CD4-positive, alpha-beta memory T cell (primary cell): ENCODE measurements around the gene GIPC2. TPM values are rescaled to one million over a fixed set of nuclear protein-coding genes. Genes with fewer than 3 reads are reported as not detected.

Experiments used
- CTCF ChIA-PET: fragments of 350-600 bp; sonication (Branson Sonifier 250); formaldehyde crosslinking; loops from one replicate; lab custom pipeline; 2021; ENCODE audit warnings: inconsistent platforms; ENCODE audit not compliant: partially characterized antibody; lab: Charles Lee
- POLR2A ChIA-PET: fragments of 350-600 bp; sonication (Branson Sonifier 250); formaldehyde crosslinking; loops from one replicate; lab custom pipeline; 2021; ENCODE audit not compliant: partially characterized antibody; lab: Charles Lee
- DNase-seq, 5 donors: peaks; one replicate each; pipeline versions ENCODE4 v3.0.0 to v3.0.0-alpha.2; 2020 to 2022; ENCODE audit warnings: mixed read lengths in 1 of 5
- H3K27ac ChIP-seq: one replicate; pipeline ENCODE4 v1.7.0; 2013; ENCODE audit warnings: low read depth, low read length
- H3K27me3 ChIP-seq: 2 replicates; pipeline ENCODE4 v1.7.0; 2013; ENCODE audit warnings: mild to moderate bottlenecking, low read length, moderate library complexity; ENCODE audit not compliant: insufficient read depth
- H3K36me3 ChIP-seq: 2 replicates; pipeline ENCODE4 v1.7.0; 2013; ENCODE audit warnings: mild to moderate bottlenecking, low read length, moderate library complexity; ENCODE audit not compliant: insufficient read depth
- H3K4me1 ChIP-seq: 2 replicates; pipeline ENCODE4 v1.7.0; 2013; ENCODE audit warnings: mild to moderate bottlenecking, low read length, moderate library complexity; ENCODE audit not compliant: insufficient read depth
- H3K4me3 ChIP-seq, 2 donors: one replicate each; pipeline ENCODE4 v1.7.0; 2013; ENCODE audit warnings: low read length in 2 of 2, mild to moderate bottlenecking in 1 of 2
- H3K9me3 ChIP-seq, 2 donors: one replicate each; pipeline ENCODE4 v1.7.0; 2013; ENCODE audit warnings: low read length in 2 of 2, control low read depth in 1 of 2; ENCODE audit not compliant: control insufficient read depth in 1 of 2
- H3K27ac Mint-ChIP-seq, 7 donors: one replicate each; pipeline ENCODE4 v1.8.0; 2020 to 2021; ENCODE audit warnings: mixed read lengths in 7 of 7, mild to moderate bottlenecking in 6 of 7, inconsistent platforms in 3 of 7, moderate library complexity in 3 of 7
- H3K27me3 Mint-ChIP-seq, 2 donors: one replicate each; pipeline ENCODE4 v1.8.0; 2020 to 2021; ENCODE audit warnings: mixed read lengths in 2 of 2
- H3K36me3 Mint-ChIP-seq, 2 donors: one replicate each; pipeline ENCODE4 v1.8.0; 2020 to 2021; ENCODE audit warnings: mixed read lengths in 2 of 2, inconsistent platforms in 1 of 2, mild to moderate bottlenecking in 1 of 2
- H3K4me1 Mint-ChIP-seq, 4 donors: one replicate each; pipeline ENCODE4 v1.8.0; 2020 to 2021; ENCODE audit warnings: mixed read lengths in 4 of 4, mild to moderate bottlenecking in 1 of 4
- H3K4me3 Mint-ChIP-seq, 8 donors: one replicate each; pipeline ENCODE4 v1.8.0; 2020 to 2021; ENCODE audit warnings: mixed read lengths in 8 of 8, mild to moderate bottlenecking in 7 of 8, moderate library complexity in 6 of 8, inconsistent platforms in 3 of 8
- H3K9me3 Mint-ChIP-seq, 8 donors: one replicate each; pipeline ENCODE4 v1.8.0; 2020 to 2021; ENCODE audit warnings: mixed read lengths in 8 of 8, mild to moderate bottlenecking in 5 of 8, inconsistent platforms in 3 of 8, moderate library complexity in 1 of 8
- intact Hi-C: fragments of 100-400 bp; cut with micrococcal nuclease; formaldehyde crosslinking; loops from one replicate; pipeline ENCODE4 v1.15.1; 2023
- polyA plus RNA-seq, 2 donors: library from polyadenylated mRNA; unstranded; fragments of 300-500 nt; fragmentation: Illumina TruSeq; gene quantifications; one replicate each; pipeline ENCODE4 v1.2.3, GENCODE V29; 2021
- total RNA-seq, 2 experiments: library from RNA; stranded (reverse); gene quantifications; one replicate each; pipeline ENCODE4 v1.2.3, GENCODE V29; 2021

Gene GIPC2
- total and polyA plus RNA-seq, 4 experiments from 2014 or later = 0.13 to 0.52 (median 0.30) TPM

DNA sequence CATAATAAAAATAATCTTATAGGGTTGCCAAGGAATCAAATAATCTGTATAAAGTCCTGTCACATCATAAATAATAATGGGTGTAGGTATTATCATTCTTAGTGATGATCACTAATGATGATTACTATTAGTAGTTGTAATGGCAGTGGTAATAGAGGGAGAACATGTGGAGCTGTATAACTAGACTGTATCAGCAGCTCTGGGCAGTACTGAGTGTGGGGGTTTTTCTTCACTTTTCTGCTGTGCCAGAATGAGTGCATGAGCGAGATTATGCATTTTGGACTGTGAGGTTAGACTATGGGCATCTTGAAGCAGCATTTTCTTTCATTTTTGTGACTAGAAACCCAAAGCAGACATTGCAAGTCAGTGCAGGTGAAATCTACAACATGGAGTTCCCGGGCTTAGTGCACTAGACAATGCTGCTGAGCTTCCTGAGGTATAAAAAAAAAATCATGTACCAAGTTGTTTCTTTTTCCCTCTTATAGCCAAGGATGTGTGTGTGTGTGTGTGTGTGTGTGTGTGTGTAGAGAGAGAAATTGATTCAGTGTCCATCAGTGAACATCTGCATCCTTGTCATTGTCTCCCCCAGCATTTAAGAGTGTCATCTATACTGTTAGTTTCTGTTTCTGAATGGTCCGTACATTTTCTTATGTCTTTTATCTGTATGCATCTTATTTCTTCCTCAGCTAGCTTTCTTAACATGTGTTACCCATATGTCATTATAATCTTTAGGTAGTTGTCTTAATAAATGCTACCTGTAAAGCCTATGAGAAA, 86.6 kb downstream of the GIPC2 start:
- Histone ChIP-seq H3K27ac (no peak overlapping the region), H3K9me3 (no peaks in the 10 kb centered on the region), H3K36me3 (no peaks in the 10 kb centered on the region), H3K4me3 (no peak overlapping the region), H3K27me3 (no peaks in the 10 kb centered on the region), H3K4me1 (no peaks in the 10 kb centered on the region)
- no peak for DNase-seq
- Mint-ChIP-seq H3K36me3 (no peaks in the 10 kb centered on the region), H3K27ac (no peak overlapping the region), H3K9me3 (no peaks in the 10 kb centered on the region), H3K4me3 (no peak overlapping the region), H3K4me1 (no peaks in the 10 kb centered on the region), H3K27me3 (no peaks in the 10 kb centered on the region)
- ChIA-PET CTCF (interaction anchor here (1.0 to 5.2 kb wide), 11 partner anchors 8 to 545 kb away, joined by 3 to 45 read pairs (median 7); partner anchors contain the start of gene IFI44L), POLR2A (no interaction called here)
- intact Hi-C loops = no loop called here

DNA sequence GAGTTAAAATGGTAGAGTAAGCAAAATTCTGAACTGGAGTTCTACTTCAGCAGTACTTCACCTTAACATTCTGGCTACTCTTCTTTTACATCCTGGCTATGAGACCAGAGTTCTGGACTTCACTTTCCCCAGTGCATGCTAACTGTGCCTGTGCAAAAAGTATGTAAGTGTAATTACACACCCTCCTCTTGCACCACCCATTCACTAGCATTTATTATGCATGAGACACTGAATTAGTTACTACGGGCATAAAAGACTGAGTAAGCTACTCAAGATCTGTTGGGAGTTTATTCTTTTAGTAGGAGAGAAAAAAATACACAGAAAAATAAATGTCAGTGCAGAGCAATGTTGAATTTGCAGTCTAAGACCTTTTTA, 87.2 kb downstream of the GIPC2 start:
- H3K27me3 ChIP-seq = no peaks in the 10 kb centered on the region
- H3K27ac ChIP-seq = no peak overlapping the region
- no peak for DNase-seq
- Mint-ChIP-seq H3K27me3 (no peaks in the 10 kb centered on the region), H3K27ac (no peak overlapping the region), H3K4me1 (no peaks in the 10 kb centered on the region), H3K9me3 (no peaks in the 10 kb centered on the region), H3K36me3 (no peaks in the 10 kb centered on the region), H3K4me3 (no peak overlapping the region)
- H3K36me3 ChIP-seq = no peaks in the 10 kb centered on the region
- H3K9me3 ChIP-seq = no peaks in the 10 kb centered on the region
- intact Hi-C loops = no loop called here
- no peak overlapping the region for H3K4me3 ChIP-seq
- CTCF ChIA-PET = interaction anchor here (1.6 to 3.8 kb wide), 3 partner anchors 8 to 11 kb away, joined by 4 to 45 read pairs (median 8); no protein-coding TSS in a partner anchor
- no peaks in the 10 kb centered on the region for H3K4me1 ChIP-seq
- POLR2A ChIA-PET = no interaction called here

DNA sequence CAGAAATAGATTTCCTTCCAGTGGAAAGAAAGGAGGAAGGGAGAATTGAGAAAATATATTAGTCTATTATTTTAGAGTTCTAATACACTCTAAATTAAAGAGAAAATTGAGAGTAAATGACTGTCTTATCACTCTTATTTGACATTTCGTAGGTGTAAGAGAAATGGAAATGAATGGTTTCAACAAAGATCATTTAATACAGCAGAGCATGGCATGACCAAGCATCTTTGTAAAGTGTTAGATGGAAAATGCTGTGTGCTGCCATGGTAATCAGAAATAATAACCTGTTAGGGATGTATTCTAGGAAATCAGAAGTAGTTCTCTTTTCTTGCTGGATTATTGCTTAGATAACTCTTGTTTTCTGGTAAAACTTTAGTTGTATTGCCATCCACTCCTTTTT, 90.9 kb downstream of the GIPC2 start:
- no peaks in the 10 kb centered on the region for H3K9me3 Mint-ChIP-seq
- ChIA-PET CTCF (interaction anchor here (1.1 to 2.0 kb wide), 3 partner anchors 9 to 22 kb away, joined by 4 to 6 read pairs (median 4); no protein-coding TSS in a partner anchor), POLR2A (no interaction called here)
- Histone ChIP-seq H3K36me3 (no peaks in the 10 kb centered on the region), H3K4me1 (no peaks in the 10 kb centered on the region), H3K27me3 (no peaks in the 10 kb centered on the region), H3K27ac (no peak overlapping the region), H3K9me3 (no peaks in the 10 kb centered on the region), H3K4me3 (no peak overlapping the region)
- H3K36me3 Mint-ChIP-seq = no peaks in the 10 kb centered on the region
- no peak overlapping the region for H3K27ac Mint-ChIP-seq
- DNase-seq = no peak
- peaks cover 0 to 3% (median 1%) of the 10 kb centered on the region in 4 donors for H3K4me1 Mint-ChIP-seq
- intact Hi-C loops = no loop called here
- no peaks in the 10 kb centered on the region for H3K27me3 Mint-ChIP-seq
- H3K4me3 Mint-ChIP-seq = no peak overlapping the region

DNA sequence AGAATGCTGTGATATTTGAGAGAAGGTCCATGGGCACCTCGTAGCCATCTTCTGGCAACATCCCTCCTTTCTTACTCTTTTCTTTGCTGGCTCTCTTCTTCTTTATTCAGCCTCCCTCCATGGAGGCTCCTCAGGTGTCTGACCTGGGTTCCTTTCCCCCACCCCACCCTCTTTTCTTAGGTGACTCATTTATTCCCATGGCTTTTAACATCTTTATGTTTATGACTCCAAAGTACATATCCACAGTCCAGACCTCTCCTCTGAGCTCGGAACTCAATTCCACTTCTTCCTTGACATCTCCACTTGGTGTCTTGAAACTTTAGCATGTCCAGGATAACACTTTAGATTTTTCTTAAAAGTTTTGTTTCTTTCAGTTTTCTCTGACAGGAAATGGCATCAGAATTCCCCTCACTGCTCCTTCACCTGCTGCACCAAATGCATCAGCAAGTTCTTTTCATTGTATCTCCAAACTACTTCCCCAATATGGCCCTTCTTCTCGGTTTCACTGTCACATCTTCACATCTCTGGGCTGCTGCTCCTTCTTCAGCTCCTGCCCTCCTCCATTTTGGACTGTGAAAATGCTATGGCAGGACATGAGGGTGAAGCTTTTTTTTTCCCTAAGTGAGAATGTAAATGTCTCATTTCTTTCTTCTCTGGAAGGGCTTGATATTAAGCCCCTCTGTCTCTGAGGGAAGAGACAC, 95.9 kb downstream of the GIPC2 start:
- H3K9me3 Mint-ChIP-seq = no peaks in the 10 kb centered on the region
- no peaks in the 10 kb centered on the region for H3K27me3 ChIP-seq
- peaks cover 8 to 35% (median 12%) of the 10 kb centered on the region in 4 donors for H3K4me1 Mint-ChIP-seq
- H3K27ac ChIP-seq = no peak overlapping the region
- no peaks in the 10 kb centered on the region for H3K9me3 ChIP-seq
- ChIA-PET POLR2A (interaction anchor here (1.3 kb wide), 1 partner anchor 137 kb away, joined by 5 read pairs; the partner anchor contains the start of gene DNAJB4), CTCF (interaction anchor here (4.6 kb wide), 1 partner anchor 10 kb away, joined by 45 read pairs; no protein-coding TSS in a partner anchor)
- peak overlapping the region in 1 of 7 donors; percentile 35 for H3K27ac Mint-ChIP-seq
- H3K4me3 Mint-ChIP-seq = peak overlapping the region in 1 of 8 donors; percentile 22
- no peaks in the 10 kb centered on the region for H3K36me3 ChIP-seq
- peaks cover 0 to 2% of the 10 kb centered on the region in 2 donors for H3K27me3 Mint-ChIP-seq
- DNase-seq = no peak
- peaks cover 11% of the 10 kb centered on the region for H3K4me1 ChIP-seq
- H3K4me3 ChIP-seq = no peak overlapping the region
- H3K36me3 Mint-ChIP-seq = no peaks in the 10 kb centered on the region
- intact Hi-C loops = no loop called here

DNA sequence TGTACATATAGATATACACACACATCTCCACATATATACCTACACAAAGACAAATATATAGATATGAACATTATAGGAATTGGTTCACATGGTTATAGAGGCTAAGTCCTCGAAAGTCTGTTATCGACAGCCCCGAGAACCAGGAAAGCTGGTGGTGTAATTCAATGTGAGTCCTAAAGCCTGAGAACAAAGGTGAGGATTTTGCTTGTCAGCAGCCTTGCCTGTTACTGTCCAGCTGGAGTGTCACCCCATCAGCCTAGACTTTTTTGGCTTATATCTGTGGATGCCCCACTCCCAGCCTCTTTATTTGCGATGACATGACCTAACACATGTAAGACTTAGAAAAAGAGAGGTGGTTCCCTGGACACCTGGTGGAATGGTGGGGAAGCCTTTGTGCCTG, 97.0 kb downstream of the GIPC2 start:
- H3K27ac Mint-ChIP-seq = peak overlapping the region in 6 of 7 donors; percentile 8 to 96 (median 85)
- Histone ChIP-seq H3K27ac (no peak overlapping the region), H3K27me3 (no peaks in the 10 kb centered on the region), H3K9me3 (no peaks in the 10 kb centered on the region), H3K4me3 (peak overlapping the region; percentile 31 to 34), H3K4me1 (peaks cover 11% of the 10 kb centered on the region), H3K36me3 (no peaks in the 10 kb centered on the region)
- H3K4me3 Mint-ChIP-seq = peak overlapping the region; percentile 79 to 91 (median 86)
- CTCF ChIA-PET = interaction anchor here (1.0 to 4.6 kb wide), 3 partner anchors 12 to 533 kb away, joined by 3 to 45 read pairs (median 5); partner anchors contain the start of gene DNAJB4
- H3K4me1 Mint-ChIP-seq = peaks cover 8 to 35% (median 12%) of the 10 kb centered on the region in 4 donors
- no peak for DNase-seq
- POLR2A ChIA-PET = interaction anchor here (1.3 kb wide), 1 partner anchor 138 kb away, joined by 5 read pairs; the partner anchor contains the start of gene DNAJB4
- intact Hi-C loops = no loop called here
- H3K9me3 Mint-ChIP-seq = no peaks in the 10 kb centered on the region
- peaks cover 0 to 4% of the 10 kb centered on the region in 2 donors for H3K27me3 Mint-ChIP-seq
- H3K36me3 Mint-ChIP-seq = no peaks in the 10 kb centered on the region

DNA sequence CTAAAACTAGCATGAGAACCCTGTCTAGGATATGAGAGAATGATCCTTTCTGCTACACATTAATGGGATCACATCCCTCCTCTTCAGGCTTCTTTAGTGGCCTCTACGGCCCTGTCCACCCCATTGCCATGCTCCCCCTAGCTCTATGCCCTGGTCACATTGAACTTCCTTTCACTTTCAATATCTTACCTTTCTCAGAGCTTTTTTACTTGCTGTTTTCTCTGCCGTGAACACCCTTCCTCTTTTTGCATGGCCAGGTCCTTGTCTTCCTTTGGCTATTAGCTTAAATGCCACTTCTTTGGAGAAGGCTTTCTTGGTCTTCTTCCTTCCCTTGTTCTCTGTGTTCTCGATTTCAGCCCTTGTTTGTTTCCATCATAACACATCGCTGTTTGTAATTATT, 97.4 kb downstream of the GIPC2 start:
- peaks cover 11% of the 10 kb centered on the region for H3K4me1 ChIP-seq
- ChIA-PET POLR2A (interaction anchor here (1.3 kb wide), 1 partner anchor 139 kb away, joined by 5 read pairs; the partner anchor contains the start of gene DNAJB4), CTCF (interaction anchor here (0.9 to 4.6 kb wide), 5 partner anchors 12 to 533 kb away, joined by 3 to 45 read pairs (median 4); partner anchors contain the start of gene DNAJB4)
- H3K36me3 ChIP-seq = no peaks in the 10 kb centered on the region
- H3K4me1 Mint-ChIP-seq = peaks cover 8 to 35% (median 12%) of the 10 kb centered on the region in 4 donors
- H3K4me3 Mint-ChIP-seq = peak overlapping the region; percentile 79 to 91 (median 86)
- H3K27me3 ChIP-seq = no peaks in the 10 kb centered on the region
- intact Hi-C loops = no loop called here
- H3K9me3 ChIP-seq = no peaks in the 10 kb centered on the region
- DNase-seq = peak in 3 of 5 donors; percentile 3 to 21 (median 18)
- H3K36me3 Mint-ChIP-seq = no peaks in the 10 kb centered on the region
- H3K27ac Mint-ChIP-seq = peak overlapping the region; percentile 8 to 96 (median 82)
- H3K9me3 Mint-ChIP-seq = no peaks in the 10 kb centered on the region
- peak overlapping the region; percentile 31 to 34 for H3K4me3 ChIP-seq
- H3K27me3 Mint-ChIP-seq = peaks cover 0 to 5% of the 10 kb centered on the region in 2 donors
- no peak overlapping the region for H3K27ac ChIP-seq
